Loucy (cell line): ENCODE results near the gene CHN2.

ENCODE experiments used
- H2AFZ ChIP-seq: fragments of 200-600 bp; sonication (generic); 2 replicates; pipeline ENCODE4 v1.6.0; 2016; ENCODE audit warnings: antibody characterized with exemption, mild to moderate bottlenecking, low read length, moderate library complexity
- H3F3A ChIP-seq: fragments of 200-600 bp; 2 replicates; pipeline ENCODE4 v1.6.0; 2016; ENCODE audit warnings: antibody characterized with exemption, low read depth, mild to moderate bottlenecking
- H3K27me3 ChIP-seq: fragments of 200-600 bp; sonication (generic); 2 replicates; pipeline ENCODE4 v1.6.1; 2014; ENCODE audit warnings: low read length, mild to moderate bottlenecking; ENCODE audit not compliant: insufficient read depth, poor library complexity, severe bottlenecking
- H3K36me3 ChIP-seq: fragments of 200-600 bp; sonication (generic); 2 replicates; pipeline ENCODE4 v1.6.1; 2016; ENCODE audit warnings: low read length; ENCODE audit not compliant: insufficient read depth
- H3K4me1 ChIP-seq: fragments of 200-600 bp; sonication (generic); 2 replicates; pipeline ENCODE4 v1.5.1; 2014; ENCODE audit warnings: low read length, mild to moderate bottlenecking; ENCODE audit not compliant: insufficient read depth, poor library complexity, severe bottlenecking
- H3K4me2 ChIP-seq: fragments of 200-600 bp; sonication (generic); 2 replicates; pipeline ENCODE4 v1.6.0; 2014; ENCODE audit warnings: antibody characterized with exemption, low read length, low read depth, mild to moderate bottlenecking; ENCODE audit not compliant: poor library complexity, severe bottlenecking
- H3K4me3 ChIP-seq: fragments of 200-600 bp; sonication (generic); 2 replicates; pipeline ENCODE4 v1.5.1; 2014; ENCODE audit warnings: low read length, mild to moderate bottlenecking, mixed read lengths; ENCODE audit not compliant: poor library complexity, severe bottlenecking
- H3K79me2 ChIP-seq: fragments of 200-600 bp; sonication (generic); 2 replicates; pipeline ENCODE4 v1.6.1; 2014; ENCODE audit warnings: low read length; ENCODE audit not compliant: insufficient read depth
- H3K9ac ChIP-seq: fragments of 200-600 bp; sonication (generic); 2 replicates; pipeline ENCODE4 v1.6.0; 2014; ENCODE audit warnings: mild to moderate bottlenecking, low read depth, low read length, moderate library complexity; ENCODE audit not compliant: poor library complexity, severe bottlenecking
- H3K9me2 ChIP-seq: fragments of 200-600 bp; sonication (generic); replicated peaks from 2 replicates; pipeline ENCODE4 v1.6.1; 2016; ENCODE audit warnings: low read depth, low read length, mixed read lengths
- H3K9me3 ChIP-seq: fragments of 200-600 bp; sonication (generic); 2 replicates; pipeline ENCODE4 v1.6.1; 2014; ENCODE audit warnings: mild to moderate bottlenecking, antibody characterized with exemption, low read length, low read depth; ENCODE audit not compliant: insufficient read depth
- H4K20me1 ChIP-seq: fragments of 200-600 bp; sonication (generic); 2 replicates; pipeline ENCODE4 v1.6.0; 2014; ENCODE audit warnings: antibody characterized with exemption, low read length, mild to moderate bottlenecking; ENCODE audit not compliant: insufficient read depth, poor library complexity, severe bottlenecking
- CTCF ChIP-seq: fragments of 200-600 bp; sonication (generic); conservative IDR thresholded peaks from 2 replicates; pipeline ENCODE4 v1.5.1; 2014; ENCODE audit warnings: mild to moderate bottlenecking, antibody characterized with exemption, low read length
- EZH2phosphoT487 ChIP-seq: fragments of 200-600 bp; IDR thresholded peaks from 2 replicates; pipeline ENCODE4 v1.6.1; 2018; ENCODE audit warnings: antibody characterized with exemption, mild to moderate bottlenecking, moderate library complexity, borderline replicate concordance

Gene CHN2

GRCh38 chr7:29190349-29191045 lies 4.1 kb upstream of the CHN2 start:
- H4K20me1 ChIP-seq: no peaks in the 10 kb centered on the region
- no peaks in the 10 kb centered on the region for H3K27me3 ChIP-seq
- H3F3A ChIP-seq: peaks cover 9% of the 10 kb centered on the region
- no peaks in the 10 kb centered on the region for H3K36me3 ChIP-seq
- no peak overlapping the region for H3K4me2 ChIP-seq
- no peaks in the 10 kb centered on the region for H3K9me2 ChIP-seq
- H3K4me3 ChIP-seq: no peak overlapping the region
- peaks cover 17% of the 10 kb centered on the region for H3K4me1 ChIP-seq
- no peaks in the 10 kb centered on the region for H3K9me3 ChIP-seq
- no peak overlapping the region for H3K9ac ChIP-seq
- no peak for TF ChIP-seq CTCF
- H3K79me2 ChIP-seq: peaks cover under 1% of the 10 kb centered on the region; the same call in 1 of the 2 replicates
- peak overlapping the region; percentile 76 for H2AFZ ChIP-seq

GRCh38 chr7:29192323-29192722 lies 2.3 kb upstream of the CHN2 start:
- H3K4me1 ChIP-seq: peaks cover 36% of the 10 kb centered on the region
- H3K9ac ChIP-seq: no peak overlapping the region
- no peaks in the 10 kb centered on the region for H3K36me3 ChIP-seq
- no peaks in the 10 kb centered on the region for H3K27me3 ChIP-seq
- no peaks in the 10 kb centered on the region for H3K9me2 ChIP-seq
- H3K4me2 ChIP-seq: no peak overlapping the region
- TF ChIP-seq CTCF (no peak), EZH2phosphoT487 (no peak)
- peaks cover 4% of the 10 kb centered on the region for H4K20me1 ChIP-seq
- H2AFZ ChIP-seq: no peak overlapping the region
- no peaks in the 10 kb centered on the region for H3K9me3 ChIP-seq
- H3K79me2 ChIP-seq: peaks cover 18% of the 10 kb centered on the region
- no peak overlapping the region for H3K4me3 ChIP-seq
- peaks cover 9% of the 10 kb centered on the region for H3F3A ChIP-seq

GRCh38 chr7:29192811-29193210 lies 1.8 kb upstream of the CHN2 start:
- peaks cover 4% of the 10 kb centered on the region for H4K20me1 ChIP-seq
- peaks cover 23% of the 10 kb centered on the region for H3K79me2 ChIP-seq
- no peaks in the 10 kb centered on the region for H3K9me2 ChIP-seq
- H3K27me3 ChIP-seq: no peaks in the 10 kb centered on the region
- H3K4me1 ChIP-seq: peaks cover 41% of the 10 kb centered on the region
- no peaks in the 10 kb centered on the region for H3K9me3 ChIP-seq
- TF ChIP-seq CTCF (no peak), EZH2phosphoT487 (no peak)
- no peak overlapping the region for H2AFZ ChIP-seq
- H3K4me2 ChIP-seq: no peak overlapping the region
- no peak overlapping the region for H3K9ac ChIP-seq
- no peaks in the 10 kb centered on the region for H3K36me3 ChIP-seq
- H3F3A ChIP-seq: peaks cover 9% of the 10 kb centered on the region
- H3K4me3 ChIP-seq: no peak overlapping the region
